ENCODE measurements around the gene FBXO7.

Gene FBXO7

GRCh38 chr22:32492111-32492510, 17.5 kb downstream of the FBXO7 start:
- no peak for DNase-seq

- no peak for DNase-seq
Observed at GRCh38 chr22:32493551-32493950, 18.9 kb downstream of the FBXO7 start.

- DNase-seq, result no peak
Observed at GRCh38 chr22:32494971-32495370, 20.4 kb downstream of the FBXO7 start.

- no peak for DNase-seq
Observed at GRCh38 chr22:32499666-32500065, 25.1 kb downstream of the FBXO7 start.

- no peak for DNase-seq
Observed at GRCh38 chr22:32501836-32502752, 27.5 kb downstream of the FBXO7 start.

GRCh38 chr22:32509045-32509444, 34.4 kb downstream of the FBXO7 start:
- DNase-seq, result no peak

GRCh38 chr22:32511274-32511673, 36.7 kb downstream of the FBXO7 start:
- DNase-seq, result no peak

- DNase-seq, result no peak
Observed at GRCh38 chr22:32511776-32512175, 37.2 kb downstream of the FBXO7 start.

GRCh38 chr22:32512267-32512982, 37.8 kb downstream of the FBXO7 start:
- no peak for DNase-seq

GRCh38 chr22:32515084-32515483, 40.5 kb downstream of the FBXO7 start:
- no peak for DNase-seq

GRCh38 chr22:32517488-32517887, 42.9 kb downstream of the FBXO7 start:
- no peak for DNase-seq

GRCh38 chr22:32517921-32518320, 43.3 kb downstream of the FBXO7 start:
- DNase-seq, result no peak

- no peak for DNase-seq
Observed at GRCh38 chr22:32518381-32518780, 43.8 kb downstream of the FBXO7 start.

GRCh38 chr22:32518848-32519247, 44.2 kb downstream of the FBXO7 start:
- no peak for DNase-seq

- no peak for DNase-seq
Observed at GRCh38 chr22:32520612-32521011, 46.0 kb downstream of the FBXO7 start.

- no peak for DNase-seq
Observed at GRCh38 chr22:32522237-32522636, 47.6 kb downstream of the FBXO7 start.

- DNase-seq, result no peak
Observed at GRCh38 chr22:32527756-32528155, 53.1 kb downstream of the FBXO7 start.

- no peak for DNase-seq
Observed at GRCh38 chr22:32528316-32528715, 53.7 kb downstream of the FBXO7 start.

GRCh38 chr22:32528984-32529982, 54.7 kb downstream of the FBXO7 start:
- DNase-seq, result no peak

- DNase-seq, result no peak
Observed at GRCh38 chr22:32531228-32531627, 56.6 kb downstream of the FBXO7 start.

GRCh38 chr22:32531931-32532819, 57.6 kb downstream of the FBXO7 start:
- no peak for DNase-seq

GRCh38 chr22:32532820-32533128, 58.2 kb downstream of the FBXO7 start:
- no peak for DNase-seq

Measured in NCI-H774 (cell line).